Kidney glomerular epithelial cell (primary cell): Measurements from ENCODE around the gene LPAR3.

ENCODE experiments used
- DNase-seq: peaks from one replicate; lab custom pipeline; 2025; lab: John Stamatoyannopoulos, UW

LPAR3 gene

DNA sequence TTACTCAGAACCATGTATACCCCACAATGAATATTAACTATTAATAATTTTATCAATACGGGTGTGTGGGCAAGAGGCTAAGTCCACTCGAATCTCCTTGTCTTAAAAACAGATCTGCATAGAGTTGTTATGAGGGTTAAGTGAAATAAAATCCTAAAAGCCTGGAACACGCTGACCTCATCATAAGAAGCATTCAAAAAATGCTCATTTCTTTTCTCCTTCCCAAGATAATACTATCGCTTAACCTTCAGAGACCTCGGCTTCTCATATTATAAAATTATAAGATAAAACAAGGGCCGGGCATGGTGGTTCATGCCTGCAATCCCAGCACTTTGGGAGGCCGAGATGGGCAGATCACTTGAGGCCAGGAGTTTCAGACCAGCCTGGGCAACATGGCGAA lies 35.1 kb downstream of the LPAR3 start:
- DNase-seq: no peak

DNA sequence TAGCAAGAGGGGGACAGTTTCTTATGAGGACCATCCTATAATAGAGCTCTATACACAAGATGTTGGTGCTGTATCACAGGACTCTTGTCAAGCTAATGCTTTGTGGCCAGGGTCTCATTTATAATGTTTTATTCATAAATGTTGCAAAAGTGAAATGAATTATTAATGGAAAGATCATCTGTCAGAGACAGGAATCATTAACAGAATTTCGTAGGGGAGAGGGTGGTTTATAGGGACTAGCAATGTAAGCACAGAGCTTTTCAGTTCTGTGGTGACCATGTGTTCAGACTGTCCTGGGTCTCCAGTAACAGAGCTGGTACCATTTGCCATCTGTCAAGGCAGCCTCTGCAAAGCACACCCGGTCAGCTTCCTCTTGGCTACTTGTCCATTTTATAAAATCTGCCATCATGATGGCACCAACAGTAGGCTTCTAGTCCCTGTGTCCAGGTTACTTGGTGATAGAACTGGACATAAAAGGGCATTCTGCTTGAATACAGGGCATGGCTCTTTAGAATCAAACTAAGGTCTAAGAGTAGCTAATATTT lies 36.2 kb downstream of the LPAR3 start:
- DNase-seq: no peak

GRCh38 chr1:84855691-84856630 lies 37.0 kb downstream of the LPAR3 start:
- no peak for DNase-seq

- no peak for DNase-seq
Observed at GRCh38 chr1:84855168-84855567, 37.8 kb downstream of the LPAR3 start.

- peak; percentile 77 for DNase-seq
Observed at GRCh38 chr1:84853741-84854721, 39.0 kb downstream of the LPAR3 start.

DNA sequence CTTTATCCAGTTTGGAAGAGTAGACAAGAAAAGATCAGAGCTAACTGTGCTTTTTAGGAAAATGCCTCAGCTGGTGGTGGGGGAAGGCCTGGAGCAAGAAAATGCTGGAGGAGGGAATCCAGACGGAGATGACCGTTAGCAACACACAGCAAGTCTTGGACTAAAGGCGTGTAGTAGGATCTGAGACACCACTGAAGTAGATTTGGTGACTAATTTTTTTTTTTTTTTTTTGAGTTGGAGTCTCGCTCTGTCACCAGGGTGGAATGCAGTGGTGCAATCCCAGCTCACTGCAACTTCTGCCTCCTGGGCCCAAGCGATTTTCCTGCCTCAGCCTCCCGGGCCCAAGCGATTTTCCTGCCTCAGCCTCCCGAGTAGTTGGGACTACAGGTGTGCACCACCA lies 41.2 kb downstream of the LPAR3 start:
- peak; percentile 22 for DNase-seq

DNA sequence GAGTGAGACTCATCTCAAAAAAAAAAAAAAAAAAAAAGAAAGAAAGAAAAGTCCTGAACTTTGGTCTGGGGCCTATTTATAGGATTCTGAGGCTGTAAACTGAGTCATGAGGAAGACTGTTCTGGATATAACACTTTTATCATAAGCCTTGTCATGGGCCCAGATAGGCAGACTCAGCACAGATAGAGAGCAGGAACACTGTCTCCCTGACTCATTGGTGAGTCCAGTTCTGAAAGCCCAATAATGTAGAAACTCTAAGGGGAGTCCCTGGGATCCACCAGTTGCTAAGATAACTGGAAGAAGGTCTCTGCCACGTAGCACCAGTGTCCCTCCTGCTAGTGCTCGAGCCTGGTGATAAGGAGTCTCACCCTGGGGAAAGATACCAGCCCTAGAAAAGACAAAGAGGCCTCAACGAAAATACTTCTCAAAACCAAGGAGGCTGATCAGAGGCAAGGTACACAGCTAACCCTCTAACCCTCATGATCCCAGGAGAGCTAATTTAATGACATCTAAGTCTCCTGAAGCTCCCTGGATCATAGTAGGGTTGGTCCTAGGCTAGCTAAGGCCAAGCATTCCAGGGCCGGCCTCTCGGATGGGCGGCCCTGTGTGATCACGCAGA lies 43.5 kb downstream of the LPAR3 start:
- DNase-seq: no peak

DNA sequence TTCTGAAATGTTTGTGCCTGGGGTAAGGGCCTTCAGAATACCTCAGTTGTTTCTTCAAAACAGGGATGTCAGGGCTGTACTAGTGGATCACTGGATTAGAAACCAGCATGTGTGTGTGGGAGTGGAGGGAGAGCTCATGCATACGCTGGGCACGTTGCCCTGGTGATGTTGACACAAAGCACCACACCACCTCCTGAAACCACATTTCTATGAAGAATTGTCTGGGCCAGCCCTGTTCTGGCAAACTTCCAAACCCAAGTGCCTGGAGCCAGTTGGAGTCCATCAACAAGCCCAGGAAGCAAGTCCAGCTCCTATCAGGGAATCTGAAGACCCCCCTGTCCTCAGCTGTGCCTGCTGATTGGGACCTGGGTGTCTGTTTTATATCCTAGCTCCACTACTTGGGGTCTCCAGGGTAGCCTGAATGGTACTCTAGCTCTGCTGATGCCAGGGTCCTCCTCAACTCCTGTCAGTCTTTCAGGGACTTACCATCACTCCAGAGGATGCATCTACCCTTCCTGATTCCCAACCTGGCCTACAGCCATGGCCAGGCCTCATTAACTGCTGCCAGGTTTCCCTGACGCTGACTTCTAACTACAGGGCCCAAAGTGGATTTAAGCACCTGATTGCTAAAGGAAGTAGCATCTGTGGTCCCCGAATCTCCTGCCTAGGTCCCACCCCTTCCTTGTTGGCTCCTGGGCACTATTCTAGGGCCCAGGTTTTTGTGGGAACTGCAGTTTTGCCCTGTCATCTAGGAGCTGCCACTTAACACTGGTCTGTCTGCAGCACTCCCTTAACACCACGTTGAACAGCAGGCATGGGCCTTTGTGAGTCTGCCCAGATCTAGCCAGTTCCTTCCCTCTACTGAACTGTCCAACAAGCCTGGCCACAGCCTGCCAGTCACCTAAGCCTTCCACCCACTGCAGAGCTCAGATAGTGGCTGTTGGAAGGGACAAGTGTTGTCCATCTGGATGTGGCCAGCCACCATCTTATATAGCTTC lies 45.5 kb downstream of the LPAR3 start:
- DNase-seq: peak; percentile 96

GRCh38 chr1:84846387-84846786 lies 46.6 kb downstream of the LPAR3 start:
- DNase-seq: no peak

GRCh38 chr1:84845357-84845756 lies 47.6 kb downstream of the LPAR3 start:
- no peak for DNase-seq

GRCh38 chr1:84844094-84844493 lies 48.9 kb downstream of the LPAR3 start:
- DNase-seq: no peak

GRCh38 chr1:84842748-84843231 lies 50.2 kb downstream of the LPAR3 start:
- no peak for DNase-seq

- DNase-seq: no peak
Observed at GRCh38 chr1:84841971-84842370, 51.0 kb downstream of the LPAR3 start.

DNA sequence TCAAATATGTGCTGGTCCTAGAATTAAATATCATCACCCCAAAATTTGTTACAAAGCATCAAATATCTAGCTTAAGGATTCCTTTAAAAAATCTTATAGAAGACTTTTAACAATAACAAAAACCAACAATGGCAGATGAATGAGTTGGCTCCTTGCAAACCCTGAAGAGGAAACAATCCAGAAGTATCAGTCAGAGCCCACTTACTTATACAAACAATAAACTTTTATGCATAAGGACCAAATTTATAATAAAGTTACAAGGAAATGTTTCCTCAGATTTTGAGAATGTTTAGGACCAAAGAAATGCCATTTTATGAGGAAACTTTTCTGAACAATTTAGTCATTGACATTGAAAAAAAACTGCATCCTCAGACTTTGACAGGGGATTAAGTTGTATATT lies 52.7 kb downstream of the LPAR3 start:
- DNase-seq: no peak

DNA sequence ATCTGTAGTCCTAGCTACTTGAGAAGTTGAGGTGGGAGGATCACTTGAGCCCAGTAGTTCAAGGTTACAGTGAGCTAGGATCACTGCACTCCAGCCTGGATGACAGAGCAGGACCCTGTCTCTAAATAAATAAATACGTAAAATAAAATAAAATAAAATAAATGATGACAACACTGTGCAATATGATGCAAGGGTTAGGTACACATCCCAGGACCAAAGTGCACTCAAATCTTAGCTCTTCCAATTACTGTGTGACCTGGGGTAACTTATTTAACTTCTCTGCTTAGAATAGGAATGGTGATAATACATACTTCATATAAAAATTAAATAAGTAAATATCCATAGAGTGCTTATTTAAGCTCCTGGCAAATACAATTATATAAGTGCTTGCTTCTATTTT lies 53.5 kb downstream of the LPAR3 start:
- no peak for DNase-seq

DNA sequence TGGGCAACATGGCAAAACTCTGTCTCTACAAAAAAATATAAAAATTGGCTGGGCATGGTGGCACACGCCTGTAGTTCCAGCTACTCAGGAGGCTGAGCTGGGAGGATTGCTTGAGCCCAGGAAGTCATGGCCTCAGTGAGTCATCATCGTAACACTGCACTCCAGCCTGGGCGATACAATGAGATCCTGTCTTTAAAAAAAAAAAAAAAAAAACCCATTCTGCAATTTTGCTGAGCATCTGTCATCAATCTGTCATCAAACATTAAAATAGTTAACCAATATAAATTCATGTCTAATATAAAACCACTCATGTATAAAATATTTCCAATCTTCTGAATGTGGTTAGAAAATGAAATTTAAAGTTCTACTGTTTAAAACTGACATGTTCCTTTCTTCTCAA lies 56.9 kb downstream of the LPAR3 start:
- no peak for DNase-seq

- DNase-seq: no peak
Observed at GRCh38 chr1:84835169-84835568, 57.8 kb downstream of the LPAR3 start.

GRCh38 chr1:84834419-84835064 lies 58.5 kb downstream of the LPAR3 start:
- peak; percentile 10 for DNase-seq

DNA sequence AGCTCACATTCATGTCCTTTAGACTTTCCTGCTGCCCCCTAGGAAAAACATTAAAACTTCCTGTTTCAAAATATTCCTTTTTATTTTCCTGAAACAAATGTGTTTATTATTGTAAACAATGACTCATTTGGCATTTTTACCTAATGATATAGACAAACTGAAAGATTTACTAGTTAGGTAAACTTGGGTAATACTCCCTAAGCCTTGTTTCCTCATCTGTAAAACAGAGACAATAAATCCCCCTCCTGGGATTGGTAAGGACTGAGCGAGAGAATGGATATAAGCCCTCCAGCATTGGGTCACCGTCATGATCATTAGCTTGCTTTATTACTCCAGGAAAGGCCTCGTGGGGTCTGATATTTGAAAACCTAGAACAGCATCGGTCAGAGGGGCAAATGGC lies 59.8 kb downstream of the LPAR3 start:
- DNase-seq: no peak

DNA sequence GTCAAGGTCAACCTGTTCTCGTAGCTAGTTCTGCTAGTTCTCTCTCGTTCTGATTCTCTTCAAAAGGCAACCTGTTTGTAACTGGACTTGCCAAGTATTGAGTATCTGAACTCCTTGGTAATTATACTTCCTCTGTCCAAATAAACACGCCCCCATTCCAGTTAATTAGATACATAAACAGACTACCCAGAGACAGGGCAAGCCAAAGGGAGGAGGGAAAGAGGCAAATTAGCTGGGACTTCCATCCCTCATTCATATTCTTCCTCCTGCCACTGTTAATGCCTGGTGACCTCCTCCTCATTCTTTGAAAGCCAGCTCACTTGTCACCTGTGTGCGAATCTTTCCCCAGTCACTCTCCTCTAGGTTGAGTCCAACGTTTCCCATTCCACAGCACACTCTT lies 62.9 kb downstream of the LPAR3 start:
- no peak for DNase-seq
